ENCODE data around the gene SH3BGRL2.

SH3BGRL2 gene

DNA sequence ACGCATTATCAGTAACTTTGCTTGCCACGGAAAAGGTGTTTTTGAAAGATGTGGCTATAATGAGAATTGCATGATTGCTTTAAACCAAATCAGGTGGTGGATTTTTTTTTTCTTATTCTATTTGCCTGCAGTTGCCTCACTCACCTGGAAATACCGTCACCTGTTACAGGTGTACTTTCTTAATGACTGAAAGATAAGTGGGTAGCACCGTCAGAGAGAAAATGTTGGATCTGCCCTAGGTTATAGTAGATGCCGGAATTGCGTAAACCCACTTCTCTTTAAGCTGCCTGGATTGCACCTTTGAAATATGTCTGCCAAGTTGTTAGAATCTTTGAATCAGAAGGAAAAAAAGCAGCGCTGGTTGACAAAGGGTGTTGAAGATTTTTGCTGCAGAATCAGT, 68.5 kb downstream of the SH3BGRL2 start:
- DNase-seq (ENCODE audit: low read depth): no peak

DNA sequence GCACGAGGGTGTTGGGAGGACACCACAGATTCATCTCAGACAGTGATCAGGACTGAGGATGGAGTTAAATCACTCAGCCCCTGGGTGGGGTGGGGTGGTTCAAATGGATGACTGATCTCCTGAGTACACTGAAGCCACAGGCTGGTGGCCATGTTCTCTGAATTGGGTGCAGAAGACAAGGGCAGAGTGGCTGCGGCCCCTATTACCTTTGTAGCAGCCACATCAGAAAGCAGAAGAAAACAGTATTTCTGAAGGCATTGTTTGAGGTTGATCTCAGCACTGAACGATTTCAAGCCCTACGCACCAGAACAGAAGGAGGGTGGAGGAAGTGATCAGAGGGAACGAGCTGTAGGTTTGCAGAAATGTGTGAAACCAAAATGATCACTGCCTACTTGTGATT, 71.6 kb downstream of the SH3BGRL2 start:
- no peak for DNase-seq (ENCODE audit: low read depth)

DNA sequence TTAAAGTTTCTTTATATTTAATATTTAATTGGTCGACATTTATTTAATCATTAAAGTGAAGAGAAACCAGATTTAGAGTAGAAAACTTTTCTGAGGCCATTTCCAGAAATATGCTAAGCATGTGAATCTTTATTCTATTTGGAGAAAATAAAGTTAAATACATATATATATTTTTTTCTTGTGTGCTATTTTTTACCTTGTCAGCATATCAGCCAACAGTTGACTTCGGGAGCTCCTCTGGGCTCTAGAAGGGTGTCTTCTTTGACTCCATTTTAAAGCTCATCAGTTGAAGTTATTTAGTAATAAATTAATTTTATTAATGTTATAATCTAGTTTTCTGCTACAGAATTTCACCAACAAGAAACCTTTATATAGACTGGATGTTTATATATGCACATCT, 73.1 kb downstream of the SH3BGRL2 start:
- DNase-seq (ENCODE audit: low read depth): no peak

- DNase-seq (ENCODE audit: low read depth): no peak
These were observed 74.4 kb downstream of the SH3BGRL2 start for GRCh38 chr6:79705456-79705995.

DNA sequence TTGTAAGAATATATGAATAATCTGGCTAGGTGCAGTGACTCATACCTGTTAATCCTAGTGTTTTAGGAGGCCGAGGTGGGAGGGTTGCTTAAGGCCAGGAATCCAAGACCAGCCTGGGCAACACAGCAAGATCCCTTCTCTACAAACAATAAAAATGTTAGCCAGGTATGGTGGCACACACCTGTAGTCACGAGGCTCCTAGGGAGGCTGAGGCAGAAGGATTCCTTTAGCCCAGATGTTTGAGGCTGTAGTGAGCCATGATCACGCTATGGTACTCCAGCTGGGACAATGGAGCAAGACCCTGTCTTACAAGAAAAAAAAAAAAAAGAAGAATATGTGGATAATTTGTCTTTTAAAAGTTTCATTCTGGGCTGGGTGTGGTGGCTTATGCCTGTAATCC, 75.4 kb downstream of the SH3BGRL2 start:
- DNase-seq (ENCODE audit: low read depth): no peak

DNA sequence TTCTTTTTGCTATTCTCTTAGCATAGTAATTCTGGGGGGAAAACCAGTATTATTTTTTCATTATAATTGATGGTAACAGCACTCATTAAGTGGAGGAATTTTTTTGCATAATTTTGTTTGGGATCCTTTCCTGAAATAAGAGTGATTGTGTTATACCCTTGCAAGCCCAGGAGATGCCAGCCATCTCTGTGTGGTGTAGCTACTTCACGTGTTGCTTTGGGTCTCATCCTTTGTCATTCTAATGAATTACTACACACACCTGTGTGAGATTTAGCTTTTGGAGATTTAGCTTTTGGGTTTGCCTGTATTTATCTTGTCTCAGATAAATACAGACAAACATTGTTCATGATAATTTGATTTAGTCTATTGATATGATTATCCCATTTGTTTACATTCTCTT, 76.5 kb downstream of the SH3BGRL2 start:
- DNase-seq (ENCODE audit: low read depth): no peak

GRCh38 chr6:79708095-79708791, 77.1 kb downstream of the SH3BGRL2 start:
- DNase-seq (ENCODE audit: low read depth): no peak

DNA sequence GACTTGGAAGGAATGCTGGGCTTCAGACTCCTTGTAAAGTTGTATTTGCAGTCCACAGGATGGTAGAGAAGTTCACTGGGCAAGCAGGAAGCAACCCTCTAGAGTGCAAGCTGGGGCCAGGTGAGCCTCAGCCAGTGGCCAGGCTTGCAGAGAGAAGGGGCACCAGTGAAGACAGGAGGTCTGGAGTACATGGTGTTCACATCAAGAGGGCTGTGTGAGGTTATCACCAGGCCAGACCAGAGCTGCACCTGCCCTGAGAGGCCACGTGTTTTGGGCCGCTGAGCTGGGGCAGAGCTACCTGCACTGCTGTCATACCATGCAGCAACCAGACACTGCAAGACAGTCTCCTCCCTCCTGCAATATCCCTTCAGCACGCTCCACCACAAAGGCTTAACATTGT, 79.0 kb downstream of the SH3BGRL2 start:
- DNase-seq (ENCODE audit: low read depth): no peak

DNA sequence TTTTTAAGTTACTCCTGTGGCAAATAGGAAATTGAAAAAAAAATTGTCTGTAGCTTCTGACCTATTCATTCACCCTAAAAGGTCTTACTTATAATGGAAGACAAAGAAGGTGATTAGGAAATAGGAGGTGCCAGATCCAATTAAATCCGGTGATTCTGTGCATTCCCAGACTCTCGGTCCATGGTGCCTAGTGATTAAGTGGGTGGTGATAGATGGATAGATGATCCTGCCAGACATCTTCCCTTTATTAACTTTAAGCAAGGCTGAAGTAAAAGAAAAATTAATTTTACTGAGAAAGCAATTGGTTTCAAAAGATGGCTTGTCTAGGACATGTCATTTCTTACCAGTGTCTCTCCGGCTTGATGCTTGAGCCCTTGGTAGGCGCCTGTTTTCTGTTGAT, 80.0 kb downstream of the SH3BGRL2 start:
- no peak for DNase-seq (ENCODE audit: low read depth)

GRCh38 chr6:79712144-79712543, 81.0 kb downstream of the SH3BGRL2 start:
- DNase-seq (ENCODE audit: low read depth): no peak

- DNase-seq (ENCODE audit: low read depth): no peak
These were observed 81.5 kb downstream of the SH3BGRL2 start for GRCh38 chr6:79712616-79713135.

DNA sequence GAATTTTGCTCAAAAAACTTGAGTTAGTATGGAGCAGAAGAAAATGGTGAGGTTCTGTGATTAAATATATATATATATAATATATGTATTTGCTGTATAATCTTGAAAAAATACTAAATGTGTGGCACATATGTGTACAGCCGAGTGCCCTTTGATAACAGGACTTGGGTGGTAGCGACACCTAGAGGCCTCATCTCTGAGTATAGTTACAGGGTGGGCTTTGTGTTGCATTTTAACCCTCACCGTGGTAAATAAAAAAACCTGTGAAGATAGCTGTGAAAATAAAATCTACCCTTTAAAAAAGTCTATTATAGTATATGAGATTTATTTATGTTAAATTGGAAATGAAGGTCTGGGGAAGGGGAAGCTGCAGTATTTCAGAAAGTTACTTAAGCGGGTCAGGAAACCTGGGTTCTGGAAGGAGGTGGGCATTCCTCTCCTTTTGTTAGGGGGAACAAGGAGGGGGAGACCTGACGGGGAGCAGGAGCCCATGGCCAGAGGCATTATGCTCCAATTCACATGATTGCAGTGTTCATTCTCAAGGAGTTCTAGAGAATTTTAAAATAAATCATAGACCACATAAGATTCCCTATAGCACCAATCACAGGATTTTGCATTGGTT, 82.7 kb downstream of the SH3BGRL2 start:
- no peak for DNase-seq (ENCODE audit: low read depth)

GRCh38 chr6:79717989-79718388, 86.9 kb downstream of the SH3BGRL2 start:
- no peak for DNase-seq (ENCODE audit: low read depth)

DNA sequence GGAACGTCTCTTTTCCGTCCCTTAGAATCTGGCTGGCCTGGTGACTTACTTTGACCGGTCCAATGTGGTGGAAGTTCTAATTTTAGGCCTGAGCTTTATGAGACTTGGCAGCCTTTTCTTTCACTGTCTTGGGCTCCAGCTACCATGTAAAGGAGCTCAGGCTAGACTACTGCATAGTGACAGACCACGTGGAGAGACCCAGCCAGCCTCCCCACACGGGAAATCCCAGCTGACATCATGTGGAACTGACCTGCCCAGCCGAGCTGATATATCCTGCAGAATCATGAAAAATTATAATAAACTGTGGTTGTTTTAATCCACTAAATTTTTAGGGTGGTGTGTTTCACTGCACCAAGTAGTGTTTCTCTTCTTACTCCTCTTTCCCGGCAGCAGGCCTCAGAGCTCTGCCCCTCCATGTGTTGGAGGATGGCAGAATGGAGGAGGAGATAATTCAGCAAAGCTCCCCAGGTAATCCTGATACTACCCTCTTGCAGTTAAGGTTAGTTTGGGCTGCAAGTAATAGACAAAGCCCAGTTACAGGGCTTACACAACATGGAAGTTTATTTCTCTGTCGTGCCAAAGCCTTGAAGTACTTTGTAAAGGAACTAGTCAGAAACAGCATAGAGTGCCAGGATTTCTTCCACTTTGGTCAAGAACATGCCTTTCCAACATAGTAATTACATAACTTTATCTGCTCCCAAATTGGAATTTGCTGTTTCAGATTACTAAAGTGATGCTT, 87.5 kb downstream of the SH3BGRL2 start:
- no peak for DNase-seq (ENCODE audit: low read depth)

- DNase-seq (ENCODE audit: low read depth): no peak
These were observed 88.3 kb downstream of the SH3BGRL2 start for GRCh38 chr6:79719248-79719960.

DNA sequence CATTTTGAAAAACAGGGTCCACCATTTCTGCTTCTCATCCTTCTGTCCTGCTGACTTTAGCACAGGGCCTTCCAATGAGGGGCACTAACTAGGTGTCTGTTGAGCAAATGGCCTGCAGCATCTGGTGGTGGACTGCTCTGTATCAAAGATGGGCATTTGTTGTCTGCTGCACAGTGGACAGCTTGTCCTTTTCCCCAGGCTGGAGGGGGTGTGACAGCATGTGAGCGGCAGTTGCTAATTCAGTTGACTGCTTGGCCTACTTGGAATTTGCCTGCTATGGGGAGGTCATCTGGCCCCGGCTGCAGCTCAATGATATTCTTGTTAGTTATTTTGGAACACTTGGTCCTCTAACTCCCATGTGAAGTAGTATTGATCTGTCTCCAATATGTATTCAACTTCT, 93.7 kb downstream of the SH3BGRL2 start:
- DNase-seq (ENCODE audit: low read depth): no peak

- DNase-seq (ENCODE audit: low read depth): no peak
These were observed 100.3 kb downstream of the SH3BGRL2 start for GRCh38 chr6:79731471-79731870.

DNA sequence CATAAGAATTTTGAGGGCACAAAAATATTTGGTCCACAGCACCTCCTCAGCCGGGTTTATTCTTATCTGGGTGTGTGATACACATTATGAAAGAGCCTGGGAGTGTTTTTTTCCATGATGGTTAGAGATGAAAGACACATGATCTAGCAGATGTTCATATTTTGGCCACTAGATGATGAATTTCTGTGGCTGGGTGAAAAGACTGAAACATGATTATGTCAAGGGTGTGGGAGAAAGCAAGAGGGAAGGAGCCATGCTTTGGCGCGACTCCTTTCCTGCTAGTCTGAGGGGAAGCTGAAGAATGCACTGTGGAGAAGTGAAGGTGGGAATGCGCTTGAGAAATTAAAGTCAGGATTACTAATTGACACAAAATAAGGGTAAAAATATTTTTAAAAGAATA, 102.3 kb downstream of the SH3BGRL2 start:
- no peak for DNase-seq (ENCODE audit: low read depth)

- no peak for DNase-seq (ENCODE audit: low read depth)
These were observed 103.2 kb downstream of the SH3BGRL2 start for GRCh38 chr6:79734374-79734773.

DNA sequence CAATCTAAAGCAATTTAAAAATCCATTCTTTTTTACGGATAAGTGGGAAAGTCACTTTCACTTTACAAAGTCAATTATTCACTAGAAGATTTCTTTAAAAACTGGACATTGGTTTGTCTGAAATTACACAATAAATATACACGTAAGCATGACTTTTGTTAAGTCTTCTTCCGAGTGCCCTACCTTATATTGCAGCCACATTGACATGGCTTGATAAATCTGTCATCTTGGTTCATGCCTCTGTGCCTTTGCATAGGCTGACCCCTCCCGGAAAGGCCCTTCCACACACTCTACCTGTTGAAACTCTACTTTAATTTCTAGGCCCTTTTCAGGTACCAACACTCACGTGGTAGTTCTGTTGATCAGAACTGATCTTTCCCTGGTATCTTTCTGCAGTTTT, 104.1 kb downstream of the SH3BGRL2 start:
- DNase-seq (ENCODE audit: low read depth): no peak

GRCh38 chr6:79737172-79737571, 106.0 kb downstream of the SH3BGRL2 start:
- no peak for DNase-seq (ENCODE audit: low read depth)

DNA sequence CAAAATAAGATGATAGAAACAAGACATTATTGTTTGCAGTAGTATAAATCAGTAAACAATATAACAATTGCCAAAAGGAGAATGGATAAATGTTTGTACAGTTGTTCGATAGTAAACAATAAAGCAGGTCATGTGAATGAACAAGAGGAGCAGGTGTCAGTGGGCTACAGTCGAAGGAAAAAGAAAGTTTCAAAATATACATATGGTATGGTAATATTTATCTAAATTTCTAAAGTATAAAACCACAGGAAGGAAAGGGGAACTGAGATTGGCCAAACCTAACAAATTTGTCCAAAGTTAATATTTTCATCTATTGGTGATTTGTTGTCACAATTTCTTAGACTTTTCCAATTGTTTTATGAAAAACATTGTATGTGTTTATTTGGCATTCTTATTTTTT, 110.9 kb downstream of the SH3BGRL2 start:
- DNase-seq (ENCODE audit: low read depth): no peak
